PC-3 (cell line): ENCODE results near the gene LTBP1.

Source experiments
- EZH2 ChIP-seq: fragments of 300-600 bp; sonication (generic); IDR thresholded peaks from one replicate; pipeline ENCODE4 v1.6.1; 2017; ENCODE audit warnings: antibody characterized with exemption, mild to moderate bottlenecking, low read length; ENCODE audit not compliant: unreplicated experiment
- EZH2phosphoT487 ChIP-seq: fragments of 300-600 bp; sonication (generic); IDR thresholded peaks from 2 replicates; pipeline ENCODE4 v1.6.1; 2018; ENCODE audit warnings: mild to moderate bottlenecking, antibody characterized with exemption, low read length, borderline replicate concordance
- TF ChIP-seq, protein P1 (sequence below): fragments of 300-600 bp; sonication (generic); conservative IDR thresholded peaks from 2 replicates; pipeline ENCODE4 v1.5.1; 2017; ENCODE audit warnings: antibody characterized with exemption, low read depth, mild to moderate bottlenecking, low read length

DNA sequence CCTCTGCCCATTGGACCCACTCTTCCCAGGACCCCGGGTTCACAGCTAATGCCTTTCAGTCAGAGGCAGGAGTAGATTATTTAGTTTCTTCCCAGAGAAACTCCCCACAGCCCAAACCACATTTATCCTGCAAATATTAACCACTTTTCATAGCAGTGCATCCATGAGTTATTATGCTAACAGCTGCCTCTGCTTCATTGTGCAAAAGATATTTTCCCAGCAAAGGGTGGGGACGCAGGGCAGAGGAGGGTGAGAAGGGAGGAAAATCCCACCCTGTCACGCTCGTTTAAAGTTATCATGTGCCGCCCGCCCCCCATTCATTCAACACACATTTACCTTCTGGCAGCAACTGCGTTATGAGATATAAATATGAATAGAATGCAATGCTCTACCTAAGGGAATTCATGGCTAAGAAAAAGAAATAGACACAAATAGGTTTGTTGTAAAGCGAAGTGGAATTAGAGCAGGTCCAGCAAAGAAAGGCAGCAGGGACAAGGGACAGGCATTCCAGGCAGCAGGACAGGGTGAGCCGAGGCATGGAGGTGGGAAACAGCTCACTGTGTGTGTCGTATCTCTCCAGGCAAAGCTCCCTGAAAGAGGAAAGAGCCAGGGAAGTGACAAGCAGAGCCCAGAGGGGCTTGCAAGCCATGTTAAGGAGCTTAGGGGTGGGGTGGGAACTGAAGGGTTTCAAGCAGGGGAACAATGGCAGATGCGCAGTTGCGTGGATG is 46.3 kb upstream of the LTBP1 start:
- TF ChIP-seq, protein P1, sequence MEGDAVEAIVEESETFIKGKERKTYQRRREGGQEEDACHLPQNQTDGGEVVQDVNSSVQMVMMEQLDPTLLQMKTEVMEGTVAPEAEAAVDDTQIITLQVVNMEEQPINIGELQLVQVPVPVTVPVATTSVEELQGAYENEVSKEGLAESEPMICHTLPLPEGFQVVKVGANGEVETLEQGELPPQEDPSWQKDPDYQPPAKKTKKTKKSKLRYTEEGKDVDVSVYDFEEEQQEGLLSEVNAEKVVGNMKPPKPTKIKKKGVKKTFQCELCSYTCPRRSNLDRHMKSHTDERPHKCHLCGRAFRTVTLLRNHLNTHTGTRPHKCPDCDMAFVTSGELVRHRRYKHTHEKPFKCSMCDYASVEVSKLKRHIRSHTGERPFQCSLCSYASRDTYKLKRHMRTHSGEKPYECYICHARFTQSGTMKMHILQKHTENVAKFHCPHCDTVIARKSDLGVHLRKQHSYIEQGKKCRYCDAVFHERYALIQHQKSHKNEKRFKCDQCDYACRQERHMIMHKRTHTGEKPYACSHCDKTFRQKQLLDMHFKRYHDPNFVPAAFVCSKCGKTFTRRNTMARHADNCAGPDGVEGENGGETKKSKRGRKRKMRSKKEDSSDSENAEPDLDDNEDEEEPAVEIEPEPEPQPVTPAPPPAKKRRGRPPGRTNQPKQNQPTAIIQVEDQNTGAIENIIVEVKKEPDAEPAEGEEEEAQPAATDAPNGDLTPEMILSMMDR = no peak
- TF ChIP-seq EZH2 = no peak
- TF ChIP-seq EZH2phosphoT487 = no peak
